ENCODE data around the gene CCDC74B.

DNA sequence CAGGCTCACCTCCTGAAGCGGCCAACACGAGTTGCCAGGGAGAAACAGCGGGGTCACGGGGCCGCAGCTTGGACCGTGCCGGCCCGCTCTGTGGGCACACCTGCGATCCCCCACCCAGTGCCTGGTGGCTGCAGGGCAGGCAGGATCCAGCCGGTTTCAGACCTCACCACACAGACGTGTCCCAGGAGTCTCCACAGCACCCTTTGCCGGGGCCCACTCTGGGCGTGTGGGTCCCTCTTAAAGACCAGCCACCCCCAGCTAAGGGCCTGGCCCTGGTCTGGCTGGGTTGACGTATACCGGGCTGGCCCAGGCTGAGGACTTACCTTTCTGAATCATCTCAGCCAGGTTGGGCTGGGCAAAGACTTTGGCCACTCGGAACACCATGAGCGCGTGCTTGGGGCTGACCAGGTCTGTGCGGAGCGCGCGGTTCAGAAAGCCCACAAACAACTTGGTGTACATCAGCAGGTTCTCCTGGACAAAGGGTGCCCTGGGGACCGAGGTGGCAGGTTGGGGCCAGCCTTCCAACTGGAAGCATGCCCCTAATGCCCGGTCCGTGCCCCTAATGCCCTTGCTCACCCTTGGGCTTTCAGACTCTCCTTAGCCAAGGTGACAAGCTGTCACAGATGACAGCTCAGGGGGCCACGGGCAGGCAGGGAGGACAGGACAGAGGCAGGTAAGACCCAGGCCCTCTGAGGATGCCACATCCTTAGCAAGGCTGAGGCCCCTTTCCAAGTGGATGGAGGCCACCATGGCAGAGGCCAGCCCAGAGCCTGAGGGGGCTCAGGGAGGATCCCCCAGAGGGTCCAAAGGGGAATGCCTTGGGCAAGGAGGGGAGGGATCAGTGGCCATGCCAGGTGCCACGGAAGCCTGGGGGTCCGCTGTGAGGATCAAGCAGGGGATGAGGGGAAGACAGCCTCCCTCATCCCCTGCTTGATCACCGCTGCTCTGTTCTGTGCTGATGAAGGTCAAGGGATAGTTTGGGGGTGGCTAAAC, 10.2 kb upstream of the CCDC74B start:
- TF ChIP-seq PAX5 (IDR thresholded peaks at IDR 0.05; ENCODE audit: insufficient read depth, low read length, severe bottlenecking) (no peak), POLR2A (IDR thresholded peaks at IDR 0.05; ENCODE audit: low read depth, low read length) (no peak), POLR2AphosphoS5 (IDR thresholded peaks at IDR 0.05; ENCODE audit: low read depth, low read length) (no peak), SPI1 (IDR thresholded peaks at IDR 0.05; ENCODE audit: low read depth, low read length) (no peak), POU2F2 (IDR thresholded peaks at IDR 0.05; ENCODE audit: low read depth, low read length) (no peak), TAF1 (IDR thresholded peaks at IDR 0.05; ENCODE audit: low read depth, low read length) (no peak)

All from GM12891 (cell line).